HepG2 (cell line): ENCODE data around the gene GNAI2. TPM values are rescaled to one million over a fixed set of nuclear protein-coding genes. Genes with fewer than 3 reads are reported as not detected.

Experiments
- ATAC-seq: fragments of 200-7000 bp; cut with Tn5 transposase; 3 replicates; pipeline ENCODE4 v1.9.1; 2020; ENCODE audit warnings: mild to moderate bottlenecking, moderate library complexity
- BruUV-seq: library from RNA; stranded (reverse); fragments of 400-500 nt; replicated peaks from 2 replicates; lab custom pipeline; 2021; lab: Mats Ljungman, UMichigan
- CTCF ChIA-PET: fragments of 300-600 bp; formaldehyde crosslinking; extraction: SDS; loops from one replicate; lab custom pipeline; 2021; ENCODE audit warnings: low total read pairs, inconsistent platforms, low intra/inter-chr PET ratio; lab: Yijun Ruan, JAX
- POLR2A ChIA-PET: fragments of 350-600 bp; sonication (Branson Sonifier 250); formaldehyde crosslinking; loops from one replicate; lab custom pipeline; 2020; ENCODE audit warnings: antibody characterized with exemption, inconsistent platforms; lab: Yijun Ruan, JAX
- DNase-seq: peaks from one replicate; pipeline ENCODE4 v3.0.0-alpha.2; 2015; ENCODE audit warnings: low spot score
- FAIRE-seq: peaks from 3 replicates; lab custom pipeline; 2011; peaks lifted over from hg19 to GRCh38; lab: Jason Lieb, UNC
- H2AFZ ChIP-seq: one replicate; pipeline ENCODE4 v1.6.1; 2011; ENCODE audit warnings: low read length, inconsistent platforms
- H3K27ac ChIP-seq: fragments of 300-600 bp; 3 replicates; pipeline ENCODE4 v1.8.0; 2011; ENCODE audit warnings: mixed run types, mild to moderate bottlenecking, mixed read lengths, low read length, inconsistent platforms; ENCODE audit not compliant: insufficient read depth; ENCODE audit errors: extremely low read length
- H3K27me3 ChIP-seq, 2 experiments: fragments of 200-600 bp in 1 of 2; 2 replicates in 1 of 2; 3 replicates in 1 of 2; pipeline versions ENCODE4 v1.6.0 to v1.8.0; 2011; ENCODE audit warnings: low read length in 2 of 2, mild to moderate bottlenecking in 2 of 2, moderate library complexity in 2 of 2, inconsistent platforms in 1 of 2; ENCODE audit not compliant: insufficient read depth in 2 of 2, control insufficient read depth in 1 of 2
- H3K36me3 ChIP-seq, 2 experiments: fragments of 200-600 bp in 1 of 2; replicated peaks in 1 of 2; 2 replicates in 1 of 2; 3 replicates in 1 of 2; pipeline versions ENCODE4 v1.5.1 to v1.8.0; 2011; ENCODE audit warnings: low read length in 2 of 2, inconsistent platforms in 1 of 2; ENCODE audit not compliant: insufficient read depth in 2 of 2, control insufficient read depth in 1 of 2
- H3K4me1 ChIP-seq: 2 replicates; pipeline ENCODE4 v1.5.1; 2012; ENCODE audit warnings: low read length, inconsistent platforms; ENCODE audit not compliant: insufficient read depth
- H3K4me2 ChIP-seq: 2 replicates; pipeline ENCODE4 v1.6.0; 2011; ENCODE audit warnings: low read depth, low read length, inconsistent platforms
- H3K4me3 ChIP-seq, 3 experiments: fragments of 200-600 bp in 1 of 3; sonication (generic), shearing (Covaris generic) in 1 of 3; replicated peaks in 1 of 3; 2 replicates each; pipeline ENCODE4 v1.5.1; 2011 to 2016; ENCODE audit warnings: low read length in 3 of 3, inconsistent platforms in 2 of 3, low read depth in 2 of 3, mild to moderate bottlenecking in 2 of 3, control low read depth in 1 of 3, mixed read lengths in 1 of 3; ENCODE audit not compliant: insufficient read depth in 1 of 3
- H3K79me2 ChIP-seq: one replicate; pipeline ENCODE4 v1.6.1; 2011; ENCODE audit warnings: low read length, inconsistent platforms; ENCODE audit not compliant: insufficient read depth
- H3K9ac ChIP-seq: 2 replicates; pipeline ENCODE4 v1.6.0; 2011; ENCODE audit warnings: mild to moderate bottlenecking, low read depth, low read length, inconsistent platforms; ENCODE audit not compliant: insufficient read depth
- H3K9me3 ChIP-seq: 2 replicates; pipeline ENCODE4 v1.5.1; 2012; ENCODE audit warnings: mild to moderate bottlenecking, low read length
- H4K20me1 ChIP-seq: 2 replicates; pipeline ENCODE4 v1.6.0; 2011; ENCODE audit warnings: inconsistent platforms, mild to moderate bottlenecking, low read length, moderate library complexity; ENCODE audit not compliant: insufficient read depth
- AGO2 ChIP-seq: fragments of 200-400 bp; formaldehyde crosslinking; optimal IDR thresholded peaks from 2 replicates; pipeline ENCODE3; 2017; ENCODE audit warnings: mild to moderate bottlenecking, low read depth, low read length, moderate library complexity
- ATF1 ChIP-seq: IDR thresholded peaks from 2 replicates; pipeline ENCODE4 v1.6.1; 2016; ENCODE audit warnings: mild to moderate bottlenecking, control low read depth
- SNAPC2 ChIP-seq: sonication (generic); formaldehyde crosslinking; IDR thresholded peaks from 2 replicates; pipeline ENCODE4 v1.8.1; 2022; ENCODE audit warnings: mild to moderate bottlenecking, missing genetic modification reagents
- ZBTB20 ChIP-seq: sonication (generic); formaldehyde crosslinking; IDR thresholded peaks from 2 replicates; pipeline ENCODE4 v1.8.1; 2023; ENCODE audit warnings: missing genetic modification reagents, low read depth, mild to moderate bottlenecking, borderline replicate concordance
- ZFP36L1 ChIP-seq: sonication (generic); formaldehyde crosslinking; IDR thresholded peaks from 2 replicates; pipeline ENCODE4 v1.8.0; 2022; ENCODE audit warnings: mild to moderate bottlenecking, missing genetic modification reagents, moderate library complexity
- ZIK1 ChIP-seq: sonication (generic); formaldehyde crosslinking; IDR thresholded peaks from 2 replicates; pipeline ENCODE4 v1.5.0; 2020; ENCODE audit warnings: mild to moderate bottlenecking, low read depth, missing genetic modification reagents, borderline replicate concordance
- WGBS: methylation state at CpG from one replicate; pipeline ENCODE4 v1.1.6; 2017; ENCODE audit warnings: low lambda C conversion rate; 5-methylcytosine and 5-hydroxymethylcytosine counted together
- in situ Hi-C: cut with HindIII; loops from 2 replicates; pipeline ENCODE4 v1.10.0; 2017; ENCODE audit warnings: low pct_unique_long_range_greater_than_20kb; ENCODE audit not compliant: extremely low pct_ligation_motif_present
- intact Hi-C: fragments of 100-400 bp; cut with micrococcal nuclease; formaldehyde crosslinking; loops from one replicate; pipeline ENCODE4 v1.10.0; 2022; ENCODE audit not compliant: unreplicated experiment
- polyA plus RNA-seq, 8 experiments: library from polyadenylated mRNA; depleted of rRNA in 3 of 8; stranded (reverse) in 7 of 8; unstranded in 1 of 8; fragments of >200 nt; fragmentation: Illumina TruSeq in 4 of 8; extraction: Trizol in 4 of 8; gene quantifications; 2 replicates each; pipeline versions ENCODE4 v1.2.1 to v1.2.3, GENCODE V29; 2011 to 2016; ENCODE audit warnings: low read depth in 4 of 8, missing spikeins in 1 of 8, mixed read lengths in 1 of 8; ENCODE audit not compliant: insufficient read depth in 1 of 8
- total RNA-seq, 5 experiments: library from RNA; depleted of rRNA; stranded (reverse); fragments of >200 nt; fragmentation: Illumina TruSeq; extraction: Trizol; gene quantifications; 2 replicates each; pipeline ENCODE4 v1.2.3, GENCODE V29; 2016; ENCODE audit warnings: low read depth in 1 of 5
- TF ChIP-seq, protein P1 (sequence below): sonication (generic); formaldehyde crosslinking; IDR thresholded peaks from 2 replicates; pipeline ENCODE4 v1.5.1; 2020; ENCODE audit warnings: mild to moderate bottlenecking, missing genetic modification reagents, moderate library complexity
- TF ChIP-seq, protein P2 (sequence below): sonication (generic); formaldehyde crosslinking; IDR thresholded peaks from 2 replicates; pipeline ENCODE4 v1.5.0; 2020; ENCODE audit warnings: mild to moderate bottlenecking, missing genetic modification reagents

Gene GNAI2
- total and polyA plus RNA-seq, 2 of the 13 experiments (the other 11 are each of a cell fraction or from before 2014, with no cell fraction given): 51.1 to 66.2 TPM

DNA sequence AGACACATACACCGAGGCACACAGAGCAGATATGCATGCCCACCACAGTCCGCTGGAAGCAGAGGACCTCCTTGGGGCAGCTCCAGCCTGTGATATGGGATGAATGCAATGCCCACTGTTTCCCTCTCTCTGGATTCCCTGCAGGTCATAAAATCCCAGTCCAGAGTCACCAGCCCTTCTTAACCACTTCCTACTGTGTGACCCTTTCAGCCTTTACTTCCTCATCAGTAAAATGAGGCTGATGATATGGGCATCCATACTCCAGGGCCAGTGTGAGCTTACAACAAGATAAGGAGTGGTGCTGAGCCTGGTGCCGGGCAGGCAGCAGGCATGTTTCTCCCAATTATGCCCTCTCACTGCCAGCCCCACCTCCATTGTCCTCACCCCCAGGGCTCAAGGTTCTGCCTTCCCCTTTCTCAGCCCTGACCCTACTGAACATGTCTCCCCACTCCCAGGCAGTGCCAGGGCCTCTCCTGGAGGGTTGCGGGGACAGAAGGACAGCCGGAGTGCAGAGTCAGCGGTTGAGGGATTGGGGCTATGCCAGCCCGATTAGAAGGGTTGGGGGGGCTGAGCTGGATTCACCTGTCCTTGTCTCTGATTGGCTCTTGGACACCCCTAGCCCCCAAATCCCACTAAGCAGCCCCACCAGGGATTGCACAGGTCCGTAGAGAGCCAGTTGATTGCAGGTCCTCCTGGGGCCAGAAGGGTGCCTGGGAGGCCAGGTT is 44.9 kb upstream of the GNAI2 start, which contains the start of gene GNAT1:
Gene GNAT1, plus strand, starts transcription at position 675 of the 725 bp plus-strand sequence. CDS start 116 bp downstream, outside the sequence.
- no peaks in the 10 kb centered on the region for H3K9me3 ChIP-seq
- H3K79me2 ChIP-seq: no peaks in the 10 kb centered on the region
- in situ Hi-C loops: loop anchor here (5.0 to 10.0 kb wide), 2 partner anchors 36 to 84 kb away; partner anchors contain the start of gene LSMEM2
- DNase-seq (no peak), ATAC-seq (no peak), FAIRE-seq (no peak)
- H3K27ac ChIP-seq: no peak within 1 kb of the TSS
- H3K36me3 ChIP-seq: peaks cover 0 to 3% of the 10 kb centered on the region in 2 experiments; a peak in 2 of 5 replicates
- H3K4me3 ChIP-seq: no peak within 1 kb of the TSS
- POLR2A ChIA-PET: interaction anchor here (0.7 to 3.2 kb wide), 6 partner anchors 12 to 45 kb away, joined by 3 to 14 read pairs (median 6); partner anchors contain the start of gene GNAI2
- no peak within 1 kb of the TSS for H2AFZ ChIP-seq
- no peak within 1 kb of the TSS for H3K4me2 ChIP-seq
- no peak for TF ChIP-seq ATF1 (CRISPR knock-in tag)
- no peak for TF ChIP-seq ZBTB20 (CRISPR knock-in tag)
- TF ChIP-seq ZFP36L1 (CRISPR knock-in tag): no peak
- TF ChIP-seq SNAPC2 (CRISPR knock-in tag): no peak
- BruUV-seq: no TSS peak
- H3K9ac ChIP-seq: no peak within 1 kb of the TSS
- H3K4me1 ChIP-seq: peaks cover 39% of the 10 kb centered on the region
- intact Hi-C loops: loop anchor here (5.0 kb wide), 1 partner anchor 81 kb away; no protein-coding TSS in a partner anchor
- 52% methylated on average over 6 of the region's 8 CpGs for WGBS
- peaks cover 4% of the 10 kb centered on the region for H4K20me1 ChIP-seq
- CTCF ChIA-PET: interaction anchor here (0.9 to 4.8 kb wide), 3 partner anchors 32 to 70 kb away, joined by 6 to 265 read pairs (median 13); no protein-coding TSS in a partner anchor
- no peaks in the 10 kb centered on the region for H3K27me3 ChIP-seq

DNA sequence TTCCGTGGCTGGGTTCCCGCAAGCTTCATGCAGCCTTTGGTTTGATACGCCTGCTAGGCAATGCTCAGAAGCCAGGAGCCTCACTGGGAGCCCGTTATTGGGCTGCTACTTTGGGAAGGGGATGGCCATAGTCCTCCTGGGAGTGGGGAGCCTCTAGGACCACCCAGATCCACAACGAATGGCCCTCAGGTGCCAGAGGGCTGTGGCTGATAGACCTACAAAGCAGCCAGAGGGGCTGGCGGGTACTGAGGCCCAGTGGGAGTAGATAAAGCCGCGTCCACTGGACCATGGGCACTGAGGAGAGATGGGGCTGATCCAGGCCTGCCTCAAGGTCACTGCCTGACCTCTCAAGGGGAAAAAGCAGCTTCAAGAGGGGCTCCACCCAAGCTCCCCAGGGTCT is 43.9 kb upstream of the GNAI2 start:
- Histone ChIP-seq H3K27ac (no peak overlapping the region), H4K20me1 (peaks cover 4% of the 10 kb centered on the region), H3K4me2 (no peak overlapping the region), H3K4me3 (no peak overlapping the region), H3K36me3 (peaks cover 0 to 1% of the 10 kb centered on the region in 2 experiments; a peak in 1 of 5 replicates), H3K9ac (no peak overlapping the region), H3K27me3 (no peaks in the 10 kb centered on the region), H3K4me1 (peaks cover 50% of the 10 kb centered on the region), H3K79me2 (no peaks in the 10 kb centered on the region), H2AFZ (no peak overlapping the region), H3K9me3 (no peaks in the 10 kb centered on the region)
- WGBS: 75% methylated on average over 4 of the region's 8 CpGs
- no peak for ATAC-seq
- in situ Hi-C loops (loop anchor here (5.0 to 10.0 kb wide), 2 partner anchors 35 to 83 kb away; partner anchors contain the start of gene LSMEM2), intact Hi-C loops (loop anchor here (1.0 to 5.0 kb wide), 2 partner anchors 34 to 80 kb away; no protein-coding TSS in a partner anchor)
- BruUV-seq: no TSS peak
- DNase-seq: no peak
- no peak for FAIRE-seq
- CTCF ChIA-PET: interaction anchor here (0.6 to 4.8 kb wide), 6 partner anchors 20 to 71 kb away, joined by 3 to 265 read pairs (median 8); no protein-coding TSS in a partner anchor
- peak; percentile 33 for TF ChIP-seq AGO2
- TF ChIP-seq, protein P1, sequence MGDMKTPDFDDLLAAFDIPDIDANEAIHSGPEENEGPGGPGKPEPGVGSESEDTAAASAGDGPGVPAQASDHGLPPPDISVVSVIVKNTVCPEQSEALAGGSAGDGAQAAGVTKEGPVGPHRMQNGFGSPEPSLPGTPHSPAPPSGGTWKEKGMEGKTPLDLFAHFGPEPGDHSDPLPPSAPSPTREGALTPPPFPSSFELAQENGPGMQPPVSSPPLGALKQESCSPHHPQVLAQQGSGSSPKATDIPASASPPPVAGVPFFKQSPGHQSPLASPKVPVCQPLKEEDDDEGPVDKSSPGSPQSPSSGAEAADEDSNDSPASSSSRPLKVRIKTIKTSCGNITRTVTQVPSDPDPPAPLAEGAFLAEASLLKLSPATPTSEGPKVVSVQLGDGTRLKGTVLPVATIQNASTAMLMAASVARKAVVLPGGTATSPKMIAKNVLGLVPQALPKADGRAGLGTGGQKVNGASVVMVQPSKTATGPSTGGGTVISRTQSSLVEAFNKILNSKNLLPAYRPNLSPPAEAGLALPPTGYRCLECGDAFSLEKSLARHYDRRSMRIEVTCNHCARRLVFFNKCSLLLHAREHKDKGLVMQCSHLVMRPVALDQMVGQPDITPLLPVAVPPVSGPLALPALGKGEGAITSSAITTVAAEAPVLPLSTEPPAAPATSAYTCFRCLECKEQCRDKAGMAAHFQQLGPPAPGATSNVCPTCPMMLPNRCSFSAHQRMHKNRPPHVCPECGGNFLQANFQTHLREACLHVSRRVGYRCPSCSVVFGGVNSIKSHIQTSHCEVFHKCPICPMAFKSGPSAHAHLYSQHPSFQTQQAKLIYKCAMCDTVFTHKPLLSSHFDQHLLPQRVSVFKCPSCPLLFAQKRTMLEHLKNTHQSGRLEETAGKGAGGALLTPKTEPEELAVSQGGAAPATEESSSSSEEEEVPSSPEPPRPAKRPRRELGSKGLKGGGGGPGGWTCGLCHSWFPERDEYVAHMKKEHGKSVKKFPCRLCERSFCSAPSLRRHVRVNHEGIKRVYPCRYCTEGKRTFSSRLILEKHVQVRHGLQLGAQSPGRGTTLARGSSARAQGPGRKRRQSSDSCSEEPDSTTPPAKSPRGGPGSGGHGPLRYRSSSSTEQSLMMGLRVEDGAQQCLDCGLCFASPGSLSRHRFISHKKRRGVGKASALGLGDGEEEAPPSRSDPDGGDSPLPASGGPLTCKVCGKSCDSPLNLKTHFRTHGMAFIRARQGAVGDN (CRISPR knock-in tag): 0 out of 2 replicates have a peak, but pooled peaks have one; percentile 1
- TF ChIP-seq ZIK1 (CRISPR knock-in tag): no peak
- TF ChIP-seq, protein P2, sequence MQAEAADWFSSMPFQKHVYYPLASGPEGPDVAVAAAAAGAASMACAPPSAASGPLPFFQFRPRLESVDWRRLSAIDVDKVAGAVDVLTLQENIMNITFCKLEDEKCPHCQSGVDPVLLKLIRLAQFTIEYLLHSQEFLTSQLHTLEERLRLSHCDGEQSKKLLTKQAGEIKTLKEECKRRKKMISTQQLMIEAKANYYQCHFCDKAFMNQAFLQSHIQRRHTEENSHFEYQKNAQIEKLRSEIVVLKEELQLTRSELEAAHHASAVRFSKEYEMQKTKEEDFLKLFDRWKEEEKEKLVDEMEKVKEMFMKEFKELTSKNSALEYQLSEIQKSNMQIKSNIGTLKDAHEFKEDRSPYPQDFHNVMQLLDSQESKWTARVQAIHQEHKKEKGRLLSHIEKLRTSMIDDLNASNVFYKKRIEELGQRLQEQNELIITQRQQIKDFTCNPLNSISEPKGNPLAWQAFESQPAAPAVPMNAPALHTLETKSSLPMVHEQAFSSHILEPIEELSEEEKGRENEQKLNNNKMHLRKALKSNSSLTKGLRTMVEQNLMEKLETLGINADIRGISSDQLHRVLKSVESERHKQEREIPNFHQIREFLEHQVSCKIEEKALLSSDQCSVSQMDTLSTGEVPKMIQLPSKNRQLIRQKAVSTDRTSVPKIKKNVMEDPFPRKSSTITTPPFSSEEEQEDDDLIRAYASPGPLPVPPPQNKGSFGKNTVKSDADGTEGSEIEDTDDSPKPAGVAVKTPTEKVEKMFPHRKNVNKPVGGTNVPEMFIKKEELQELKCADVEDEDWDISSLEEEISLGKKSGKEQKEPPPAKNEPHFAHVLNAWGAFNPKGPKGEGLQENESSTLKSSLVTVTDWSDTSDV (CRISPR knock-in tag): 0 out of 2 replicates have a peak, but pooled peaks have one; percentile 54
- POLR2A ChIA-PET: interaction anchor here (1.1 to 3.2 kb wide), 3 partner anchors 18 to 42 kb away, joined by 3 to 14 read pairs (median 6); no protein-coding TSS in a partner anchor
